SU-DHL-6 (cell line): ENCODE data around the gene PRKN.

Experiments
- CTCF ChIP-seq: fragments of 200-600 bp; sonication (generic); IDR thresholded peaks from one replicate; pipeline ENCODE4 v1.5.1; 2017; ENCODE audit warnings: antibody characterized with exemption, mild to moderate bottlenecking, low read length, moderate library complexity; ENCODE audit not compliant: insufficient read depth, poor library complexity, severe bottlenecking
- EZH2phosphoT487 ChIP-seq: fragments of 200-600 bp; sonication (generic), shearing (Covaris generic); conservative IDR thresholded peaks from 2 replicates; pipeline ENCODE4 v1.6.1; 2018; ENCODE audit warnings: mild to moderate bottlenecking, antibody characterized with exemption, low read length, moderate library complexity, mixed read lengths

DNA sequence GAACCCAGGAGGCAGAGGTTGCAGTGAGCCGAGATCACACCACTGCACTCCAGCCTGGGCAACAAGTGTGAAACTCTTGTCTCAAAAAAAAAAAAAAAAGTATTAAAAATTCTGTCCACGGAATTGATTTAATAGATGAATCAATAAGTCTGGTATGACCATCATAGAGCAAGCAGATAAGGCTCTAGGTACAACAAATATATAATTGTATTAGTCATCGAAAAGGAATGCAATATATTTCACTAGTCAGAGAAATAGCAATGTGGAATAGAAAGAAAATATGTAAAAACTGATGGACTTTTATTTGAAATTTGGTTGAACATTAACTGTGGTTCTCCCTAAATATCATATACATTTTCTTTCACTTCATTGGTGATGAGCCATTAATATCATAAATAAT is 976.9 kb downstream of the PRKN start:
- no peak for TF ChIP-seq CTCF
- no peak for TF ChIP-seq EZH2phosphoT487
